OCI-LY1 (cell line): ENCODE results near the gene DOCK10.

Experiments used
- H2AFZ ChIP-seq: fragments of 200-600 bp; sonication (generic), shearing (Covaris generic); 2 replicates; pipeline ENCODE4 v1.6.0; 2014; ENCODE audit warnings: antibody characterized with exemption, mild to moderate bottlenecking, low read length
- H3F3A ChIP-seq: fragments of 200-600 bp; sonication (generic), shearing (Covaris generic); 2 replicates; pipeline ENCODE4 v1.6.0; 2014; ENCODE audit warnings: mild to moderate bottlenecking, antibody characterized with exemption, low read length, moderate library complexity; ENCODE audit not compliant: insufficient read depth
- H3K27ac ChIP-seq: fragments of 200-600 bp; sonication (generic); 2 replicates; pipeline ENCODE4 v1.5.1; 2014; ENCODE audit warnings: low read length, mixed run types, mild to moderate bottlenecking, low read depth; ENCODE audit not compliant: poor library complexity, severe bottlenecking
- H3K27me3 ChIP-seq: fragments of 200-600 bp; sonication (generic); 2 replicates; pipeline ENCODE4 v1.6.0; 2014; ENCODE audit warnings: antibody characterized with exemption, mild to moderate bottlenecking, low read length, moderate library complexity; ENCODE audit not compliant: insufficient read depth
- H3K36me3 ChIP-seq: fragments of 200-600 bp; sonication (generic); 2 replicates; pipeline ENCODE4 v1.6.1; 2014; ENCODE audit warnings: mild to moderate bottlenecking, antibody characterized with exemption, low read length, moderate library complexity, mixed read lengths; ENCODE audit not compliant: insufficient read depth
- H3K4me1 ChIP-seq: fragments of 200-600 bp; sonication (generic); 2 replicates; pipeline ENCODE4 v1.5.1; 2014; ENCODE audit warnings: mild to moderate bottlenecking, low read length, moderate library complexity; ENCODE audit not compliant: insufficient read depth, severe bottlenecking
- H3K4me2 ChIP-seq: fragments of 200-600 bp; sonication (generic), shearing (Covaris generic); 2 replicates; pipeline ENCODE4 v1.6.1; 2014; ENCODE audit warnings: low read length
- H3K4me3 ChIP-seq: fragments of 200-600 bp; sonication (generic); 2 replicates; pipeline ENCODE4 v1.5.1; 2014; ENCODE audit warnings: low read length, low read depth, mild to moderate bottlenecking, mixed read lengths; ENCODE audit not compliant: poor library complexity, severe bottlenecking
- H3K79me2 ChIP-seq: fragments of 200-600 bp; shearing (Covaris generic); 2 replicates; pipeline ENCODE4 v1.6.1; 2016; ENCODE audit warnings: mixed run types, low read length, mixed read lengths; ENCODE audit not compliant: insufficient read depth
- H3K9ac ChIP-seq: fragments of 200-600 bp; sonication (generic), shearing (Covaris generic); 2 replicates; pipeline ENCODE4 v1.6.1; 2014; ENCODE audit warnings: mild to moderate bottlenecking, low read length, mixed read lengths
- H3K9me2 ChIP-seq: fragments of 200-600 bp; sonication (generic), shearing (Covaris generic); 2 replicates; pipeline ENCODE4 v1.6.1; 2014; ENCODE audit warnings: low read depth, mild to moderate bottlenecking, low read length, mixed read lengths
- H3K9me3 ChIP-seq: fragments of 200-600 bp; shearing (Covaris generic); 2 replicates; pipeline ENCODE4 v1.6.1; 2014; ENCODE audit warnings: low read length, mixed read lengths
- H4K20me1 ChIP-seq: fragments of 200-600 bp; sonication (generic), shearing (Covaris generic); 2 replicates; pipeline ENCODE4 v1.6.0; 2016; ENCODE audit warnings: mild to moderate bottlenecking, low read length; ENCODE audit not compliant: insufficient read depth
- EZH2 ChIP-seq: fragments of 200-600 bp; sonication (generic), shearing (Covaris generic); IDR thresholded peaks from 2 replicates; pipeline ENCODE4 v1.8.0; 2017; ENCODE audit warnings: borderline replicate concordance, mixed run types, mild to moderate bottlenecking, antibody characterized with exemption, low read length, moderate library complexity, mixed read lengths
- TF ChIP-seq, protein P1 (sequence below): fragments of 200-600 bp; sonication (generic), shearing (Covaris generic); IDR thresholded peaks from 2 replicates; pipeline ENCODE4 v1.5.1; 2017; ENCODE audit warnings: mild to moderate bottlenecking, antibody characterized with exemption, low read length, moderate library complexity, mixed read lengths

Gene DOCK10

DNA sequence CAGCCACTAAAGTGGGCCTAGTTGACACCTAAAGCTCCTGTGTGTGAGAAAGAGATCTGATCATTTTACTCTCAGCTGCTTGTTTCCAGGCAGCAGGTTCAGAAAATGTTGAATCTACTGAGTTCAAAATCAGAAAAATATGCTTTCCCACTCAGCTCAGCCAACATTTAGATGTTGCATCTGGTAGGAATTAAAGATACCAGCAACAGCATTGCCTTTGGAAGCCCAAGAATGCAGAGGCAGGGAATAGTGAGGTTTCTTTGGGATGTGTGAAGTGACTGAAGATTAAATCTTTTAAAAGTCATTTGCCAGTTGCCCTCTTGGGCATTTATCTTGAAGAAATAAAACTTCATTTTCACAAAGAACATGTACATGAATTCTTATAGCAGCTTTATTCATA lies 33.9 kb upstream of the DOCK10 start:
- no peaks in the 10 kb centered on the region for H3K9me3 ChIP-seq
- no peaks in the 10 kb centered on the region for H4K20me1 ChIP-seq
- H3K36me3 ChIP-seq: no peaks in the 10 kb centered on the region
- H3K79me2 ChIP-seq: no peaks in the 10 kb centered on the region
- H3K4me2 ChIP-seq: no peak overlapping the region
- TF ChIP-seq EZH2: no peak
- TF ChIP-seq, protein P1, sequence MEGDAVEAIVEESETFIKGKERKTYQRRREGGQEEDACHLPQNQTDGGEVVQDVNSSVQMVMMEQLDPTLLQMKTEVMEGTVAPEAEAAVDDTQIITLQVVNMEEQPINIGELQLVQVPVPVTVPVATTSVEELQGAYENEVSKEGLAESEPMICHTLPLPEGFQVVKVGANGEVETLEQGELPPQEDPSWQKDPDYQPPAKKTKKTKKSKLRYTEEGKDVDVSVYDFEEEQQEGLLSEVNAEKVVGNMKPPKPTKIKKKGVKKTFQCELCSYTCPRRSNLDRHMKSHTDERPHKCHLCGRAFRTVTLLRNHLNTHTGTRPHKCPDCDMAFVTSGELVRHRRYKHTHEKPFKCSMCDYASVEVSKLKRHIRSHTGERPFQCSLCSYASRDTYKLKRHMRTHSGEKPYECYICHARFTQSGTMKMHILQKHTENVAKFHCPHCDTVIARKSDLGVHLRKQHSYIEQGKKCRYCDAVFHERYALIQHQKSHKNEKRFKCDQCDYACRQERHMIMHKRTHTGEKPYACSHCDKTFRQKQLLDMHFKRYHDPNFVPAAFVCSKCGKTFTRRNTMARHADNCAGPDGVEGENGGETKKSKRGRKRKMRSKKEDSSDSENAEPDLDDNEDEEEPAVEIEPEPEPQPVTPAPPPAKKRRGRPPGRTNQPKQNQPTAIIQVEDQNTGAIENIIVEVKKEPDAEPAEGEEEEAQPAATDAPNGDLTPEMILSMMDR: no peak
- H3K9me2 ChIP-seq: no peaks in the 10 kb centered on the region
- no peaks in the 10 kb centered on the region for H3K27me3 ChIP-seq
- no peak overlapping the region for H3K4me3 ChIP-seq
- no peak overlapping the region for H3K9ac ChIP-seq
- H3K4me1 ChIP-seq: no peaks in the 10 kb centered on the region
- H3K27ac ChIP-seq: no peak overlapping the region
- H2AFZ ChIP-seq: no peak overlapping the region
- no peaks in the 10 kb centered on the region for H3F3A ChIP-seq

DNA sequence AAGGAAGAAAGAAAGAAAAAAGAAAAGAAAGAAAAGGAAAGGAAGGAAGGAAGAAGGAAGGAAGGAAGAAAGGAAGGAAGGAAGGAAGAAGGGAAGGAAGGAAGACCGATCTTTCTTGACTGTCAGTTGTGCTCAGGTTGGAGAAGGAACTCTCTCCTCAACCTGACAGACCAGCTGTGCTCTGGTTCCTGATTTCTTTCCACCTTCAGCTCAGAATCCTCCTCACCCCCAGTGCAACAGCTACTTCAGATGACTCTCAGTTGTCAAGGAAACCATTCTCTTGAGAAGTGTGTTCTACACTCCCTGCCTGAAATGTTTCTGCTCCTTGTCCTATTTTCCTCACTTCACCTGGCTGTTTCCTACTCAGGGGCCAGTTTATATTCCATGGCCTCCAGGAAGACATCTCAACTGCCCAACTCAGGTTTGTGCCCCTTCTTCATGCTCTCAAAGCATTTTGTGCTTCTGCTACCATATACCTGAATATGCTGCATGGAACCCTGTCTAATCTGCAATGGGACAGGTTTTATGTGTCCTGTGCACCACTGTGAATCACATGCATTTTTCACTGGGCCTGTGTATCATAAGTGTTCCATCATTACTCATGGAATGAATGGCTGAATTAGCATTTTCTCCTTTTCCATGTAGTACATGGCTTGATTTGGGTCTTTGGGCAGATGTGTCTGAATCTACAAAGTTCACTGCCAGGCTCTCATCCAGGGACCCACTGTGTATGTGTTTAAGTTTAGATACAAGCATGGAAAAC lies 32.8 kb upstream of the DOCK10 start:
- H3K36me3 ChIP-seq: no peaks in the 10 kb centered on the region
- H3F3A ChIP-seq: no peaks in the 10 kb centered on the region
- H3K79me2 ChIP-seq: no peaks in the 10 kb centered on the region
- no peaks in the 10 kb centered on the region for H3K9me2 ChIP-seq
- H3K27me3 ChIP-seq: no peaks in the 10 kb centered on the region
- H3K9ac ChIP-seq: no peak overlapping the region
- H4K20me1 ChIP-seq: no peaks in the 10 kb centered on the region
- H3K4me3 ChIP-seq: no peak overlapping the region
- no peak overlapping the region for H3K27ac ChIP-seq
- H3K9me3 ChIP-seq: no peaks in the 10 kb centered on the region
- H3K4me1 ChIP-seq: no peaks in the 10 kb centered on the region
- H3K4me2 ChIP-seq: no peak overlapping the region
- TF ChIP-seq, protein P1: no peak
- TF ChIP-seq EZH2: no peak
- no peak overlapping the region for H2AFZ ChIP-seq

DNA sequence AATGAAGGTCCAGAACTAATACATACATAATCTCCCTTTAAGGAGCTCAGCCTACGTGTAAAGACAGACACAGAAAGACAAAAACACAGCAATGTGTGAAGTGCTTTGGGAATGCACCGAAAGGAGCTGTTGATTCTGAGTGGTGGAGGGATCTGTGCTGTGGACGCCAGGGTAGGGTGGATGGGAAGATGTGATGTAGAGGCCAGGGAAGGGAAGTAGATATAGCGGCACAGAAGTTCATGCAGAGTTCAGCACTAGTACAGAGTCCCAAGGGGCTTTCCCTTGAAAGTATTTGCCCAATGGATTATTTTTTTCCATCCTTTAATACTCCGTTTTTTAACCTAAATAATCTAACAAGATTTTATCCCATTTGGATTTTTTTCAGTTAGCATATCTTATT lies 32.1 kb upstream of the DOCK10 start:
- Histone ChIP-seq H3K36me3 (no peaks in the 10 kb centered on the region), H3K9me2 (no peaks in the 10 kb centered on the region), H3K79me2 (no peaks in the 10 kb centered on the region), H3F3A (no peaks in the 10 kb centered on the region), H3K4me1 (no peaks in the 10 kb centered on the region), H3K9ac (no peak overlapping the region), H4K20me1 (no peaks in the 10 kb centered on the region), H3K27ac (no peak overlapping the region), H3K4me2 (no peak overlapping the region), H3K4me3 (no peak overlapping the region), H2AFZ (no peak overlapping the region), H3K27me3 (no peaks in the 10 kb centered on the region), H3K9me3 (no peaks in the 10 kb centered on the region)
- TF ChIP-seq, protein P1: no peak
- no peak for TF ChIP-seq EZH2
